ENCODE results near the gene RBM26. TPM values are rescaled to one million over a fixed set of nuclear protein-coding genes. Genes with fewer than 3 reads are reported as not detected.

Gene RBM26
- polyA plus RNA-seq, 1 donor from 2014 or later = 112 TPM

DNA sequence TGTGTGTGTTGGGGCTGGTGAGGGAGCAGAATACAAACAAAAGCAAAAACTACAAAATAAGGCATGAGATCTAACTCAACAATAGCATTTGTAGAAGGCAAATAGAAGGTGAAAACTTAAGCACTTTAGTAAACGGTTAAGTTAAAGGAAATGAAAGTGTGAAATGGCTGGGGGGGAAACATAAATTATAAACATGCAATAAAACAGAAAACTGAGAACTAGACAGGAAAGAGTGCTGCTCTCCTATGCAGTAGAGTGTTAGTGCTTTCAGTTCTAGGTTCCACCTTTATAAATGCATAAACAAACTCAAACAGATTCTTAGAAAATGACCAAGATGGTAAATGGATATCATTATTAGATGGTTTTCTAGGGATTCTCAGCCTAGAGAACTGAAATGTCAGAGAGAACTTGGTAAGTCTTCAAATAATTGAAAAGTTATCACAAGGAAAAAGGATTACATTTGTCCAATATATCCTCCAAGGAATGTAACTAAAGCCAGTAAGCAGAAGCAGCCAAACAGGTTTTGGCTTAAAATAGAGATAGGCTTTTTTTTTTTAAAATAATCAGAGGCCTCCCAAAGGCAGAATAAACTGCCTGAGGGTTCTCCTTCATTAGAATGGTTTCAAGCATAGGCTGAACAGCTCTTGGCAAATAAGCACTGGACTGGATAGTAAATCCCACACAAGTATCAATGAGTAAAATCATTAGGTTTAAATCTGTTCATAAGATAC lies 23.3 kb downstream of the RBM26 start:
- peaks cover 84% of the 10 kb centered on the region for H3K79me2 ChIP-seq (replicated peaks; ENCODE audit: insufficient read depth, low read length)
- H2AFZ ChIP-seq (ENCODE audit: low read depth, low read length) = no peak overlapping the region
- H3K27me3 ChIP-seq (ENCODE audit: insufficient read depth, low read depth, low read length) = no peaks in the 10 kb centered on the region
- H3F3A ChIP-seq (ENCODE audit: insufficient read depth, low read length, poor library complexity, severe bottlenecking) = no peaks in the 10 kb centered on the region
- H3K9me3 ChIP-seq (ENCODE audit: low read length) = no peaks in the 10 kb centered on the region
- no peaks in the 10 kb centered on the region for H3K36me3 ChIP-seq (ENCODE audit: insufficient read depth, low read length)
- H3K4me2 ChIP-seq (ENCODE audit: low read length) = no peak overlapping the region
- H3K4me3 ChIP-seq (ENCODE audit: low read length) = no peak overlapping the region
- no peak overlapping the region for H3K9ac ChIP-seq (ENCODE audit: low read length)
- H3K9me2 ChIP-seq (ENCODE audit: insufficient read depth, low read length) = no peaks in the 10 kb centered on the region
- H4K20me1 ChIP-seq (ENCODE audit: insufficient read depth) = no peaks in the 10 kb centered on the region
- TF ChIP-seq, protein P1, sequence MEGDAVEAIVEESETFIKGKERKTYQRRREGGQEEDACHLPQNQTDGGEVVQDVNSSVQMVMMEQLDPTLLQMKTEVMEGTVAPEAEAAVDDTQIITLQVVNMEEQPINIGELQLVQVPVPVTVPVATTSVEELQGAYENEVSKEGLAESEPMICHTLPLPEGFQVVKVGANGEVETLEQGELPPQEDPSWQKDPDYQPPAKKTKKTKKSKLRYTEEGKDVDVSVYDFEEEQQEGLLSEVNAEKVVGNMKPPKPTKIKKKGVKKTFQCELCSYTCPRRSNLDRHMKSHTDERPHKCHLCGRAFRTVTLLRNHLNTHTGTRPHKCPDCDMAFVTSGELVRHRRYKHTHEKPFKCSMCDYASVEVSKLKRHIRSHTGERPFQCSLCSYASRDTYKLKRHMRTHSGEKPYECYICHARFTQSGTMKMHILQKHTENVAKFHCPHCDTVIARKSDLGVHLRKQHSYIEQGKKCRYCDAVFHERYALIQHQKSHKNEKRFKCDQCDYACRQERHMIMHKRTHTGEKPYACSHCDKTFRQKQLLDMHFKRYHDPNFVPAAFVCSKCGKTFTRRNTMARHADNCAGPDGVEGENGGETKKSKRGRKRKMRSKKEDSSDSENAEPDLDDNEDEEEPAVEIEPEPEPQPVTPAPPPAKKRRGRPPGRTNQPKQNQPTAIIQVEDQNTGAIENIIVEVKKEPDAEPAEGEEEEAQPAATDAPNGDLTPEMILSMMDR (IDR thresholded peaks at IDR 0.05; ENCODE audit: poor library complexity, severe bottlenecking) = no peak
- no peak for TF ChIP-seq EP300 (conservative IDR thresholded peaks at IDR 0.05; ENCODE audit: poor library complexity, severe bottlenecking)
- TF ChIP-seq POLR2AphosphoS5 (IDR thresholded peaks at IDR 0.05) = no peak
- no peak overlapping the region for H3K27ac ChIP-seq (ENCODE audit: low read length)

DNA sequence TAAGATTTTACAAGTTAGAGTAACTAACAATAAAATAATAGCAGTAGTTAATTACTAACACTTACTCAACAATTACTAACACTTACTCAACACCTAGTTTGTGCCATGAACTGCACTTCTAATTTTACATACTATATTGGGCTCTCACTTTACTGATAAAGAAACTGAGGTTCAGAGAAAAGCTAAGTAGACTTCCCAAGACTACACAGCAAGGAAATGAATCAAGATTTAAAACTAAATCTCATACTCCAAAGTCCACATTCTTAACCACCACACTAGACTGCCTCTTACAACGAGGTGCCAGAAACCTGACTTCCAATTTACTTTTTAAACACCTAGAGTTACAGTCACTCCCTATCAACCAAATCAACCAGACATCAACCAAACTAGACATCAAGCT lies 25.1 kb downstream of the RBM26 start:
- H3K9ac ChIP-seq (ENCODE audit: low read length) = no peak overlapping the region
- no peak overlapping the region for H3K27ac ChIP-seq (ENCODE audit: low read length)
- no peaks in the 10 kb centered on the region for H3K9me2 ChIP-seq (ENCODE audit: insufficient read depth, low read length)
- H2AFZ ChIP-seq (ENCODE audit: low read depth, low read length) = no peak overlapping the region
- H3K9me3 ChIP-seq (ENCODE audit: low read length) = no peaks in the 10 kb centered on the region
- H3K36me3 ChIP-seq (ENCODE audit: insufficient read depth, low read length) = peaks cover 5% of the 10 kb centered on the region
- no peaks in the 10 kb centered on the region for H3F3A ChIP-seq (ENCODE audit: insufficient read depth, low read length, poor library complexity, severe bottlenecking)
- no peaks in the 10 kb centered on the region for H3K27me3 ChIP-seq (ENCODE audit: insufficient read depth, low read depth, low read length)
- TF ChIP-seq MXI1 (conservative IDR thresholded peaks at IDR 0.05; ENCODE audit: poor library complexity, severe bottlenecking) = no peak
- TF ChIP-seq, protein P1 (IDR thresholded peaks at IDR 0.05; ENCODE audit: poor library complexity, severe bottlenecking) = no peak
- TF ChIP-seq SMC3 (conservative IDR thresholded peaks at IDR 0.05; ENCODE audit: poor library complexity) = no peak
- no peak for TF ChIP-seq TAF1 (IDR thresholded peaks at IDR 0.05; ENCODE audit: low read depth)
- TF ChIP-seq, protein P2, sequence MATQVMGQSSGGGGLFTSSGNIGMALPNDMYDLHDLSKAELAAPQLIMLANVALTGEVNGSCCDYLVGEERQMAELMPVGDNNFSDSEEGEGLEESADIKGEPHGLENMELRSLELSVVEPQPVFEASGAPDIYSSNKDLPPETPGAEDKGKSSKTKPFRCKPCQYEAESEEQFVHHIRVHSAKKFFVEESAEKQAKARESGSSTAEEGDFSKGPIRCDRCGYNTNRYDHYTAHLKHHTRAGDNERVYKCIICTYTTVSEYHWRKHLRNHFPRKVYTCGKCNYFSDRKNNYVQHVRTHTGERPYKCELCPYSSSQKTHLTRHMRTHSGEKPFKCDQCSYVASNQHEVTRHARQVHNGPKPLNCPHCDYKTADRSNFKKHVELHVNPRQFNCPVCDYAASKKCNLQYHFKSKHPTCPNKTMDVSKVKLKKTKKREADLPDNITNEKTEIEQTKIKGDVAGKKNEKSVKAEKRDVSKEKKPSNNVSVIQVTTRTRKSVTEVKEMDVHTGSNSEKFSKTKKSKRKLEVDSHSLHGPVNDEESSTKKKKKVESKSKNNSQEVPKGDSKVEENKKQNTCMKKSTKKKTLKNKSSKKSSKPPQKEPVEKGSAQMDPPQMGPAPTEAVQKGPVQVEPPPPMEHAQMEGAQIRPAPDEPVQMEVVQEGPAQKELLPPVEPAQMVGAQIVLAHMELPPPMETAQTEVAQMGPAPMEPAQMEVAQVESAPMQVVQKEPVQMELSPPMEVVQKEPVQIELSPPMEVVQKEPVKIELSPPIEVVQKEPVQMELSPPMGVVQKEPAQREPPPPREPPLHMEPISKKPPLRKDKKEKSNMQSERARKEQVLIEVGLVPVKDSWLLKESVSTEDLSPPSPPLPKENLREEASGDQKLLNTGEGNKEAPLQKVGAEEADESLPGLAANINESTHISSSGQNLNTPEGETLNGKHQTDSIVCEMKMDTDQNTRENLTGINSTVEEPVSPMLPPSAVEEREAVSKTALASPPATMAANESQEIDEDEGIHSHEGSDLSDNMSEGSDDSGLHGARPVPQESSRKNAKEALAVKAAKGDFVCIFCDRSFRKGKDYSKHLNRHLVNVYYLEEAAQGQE (IDR thresholded peaks at IDR 0.05; ENCODE audit: borderline replicate concordance) = no peak
- no peak for TF ChIP-seq POLR2AphosphoS5 (IDR thresholded peaks at IDR 0.05)
- TF ChIP-seq EP300 (conservative IDR thresholded peaks at IDR 0.05; ENCODE audit: poor library complexity, severe bottlenecking) = no peak
- TF ChIP-seq RAD21 (conservative IDR thresholded peaks at IDR 0.05) = no peak
- TF ChIP-seq EZH2 (IDR thresholded peaks at IDR 0.05; ENCODE audit: borderline replicate concordance, insufficient read depth, low read length, poor library complexity, severe bottlenecking) = no peak
- H3K4me3 ChIP-seq (ENCODE audit: low read length) = no peak overlapping the region
- H3K4me2 ChIP-seq (ENCODE audit: low read length) = no peak overlapping the region
- no peaks in the 10 kb centered on the region for H4K20me1 ChIP-seq (ENCODE audit: insufficient read depth)
- peaks cover 67% of the 10 kb centered on the region for H3K79me2 ChIP-seq (replicated peaks; ENCODE audit: insufficient read depth, low read length)

Measured in neural cell (in vitro differentiated cells).